Measurements from ENCODE around the gene GLI2.

Gene GLI2

GRCh38 chr2:120712180-120712681 lies 23.4 kb upstream of the GLI2 start:
- no peak for DNase-seq (ENCODE audit: low read depth in 1 of 2, low spot score in 1 of 2)

DNA sequence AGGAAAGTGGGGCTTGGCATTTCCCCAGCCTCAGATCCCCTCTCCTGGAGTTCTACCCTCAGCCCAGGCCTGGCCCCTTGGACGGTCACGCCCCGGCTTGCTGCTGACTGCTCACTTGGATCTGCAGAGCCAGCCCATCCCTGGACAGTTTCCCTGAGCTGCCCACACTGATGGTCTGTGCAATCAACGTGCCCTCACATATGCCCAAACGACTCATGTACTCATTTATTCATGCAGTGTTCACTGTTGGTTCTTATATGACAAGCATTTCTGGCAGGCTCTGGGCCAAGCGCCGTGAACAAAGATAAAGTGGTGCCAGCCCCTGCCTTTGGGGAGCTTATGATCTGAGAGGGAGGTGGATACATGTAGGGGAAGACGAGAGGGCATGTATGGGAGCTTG lies 20.3 kb upstream of the GLI2 start:
- DNase-seq (ENCODE audit: low read depth in 1 of 2, low spot score in 1 of 2): no peak

DNA sequence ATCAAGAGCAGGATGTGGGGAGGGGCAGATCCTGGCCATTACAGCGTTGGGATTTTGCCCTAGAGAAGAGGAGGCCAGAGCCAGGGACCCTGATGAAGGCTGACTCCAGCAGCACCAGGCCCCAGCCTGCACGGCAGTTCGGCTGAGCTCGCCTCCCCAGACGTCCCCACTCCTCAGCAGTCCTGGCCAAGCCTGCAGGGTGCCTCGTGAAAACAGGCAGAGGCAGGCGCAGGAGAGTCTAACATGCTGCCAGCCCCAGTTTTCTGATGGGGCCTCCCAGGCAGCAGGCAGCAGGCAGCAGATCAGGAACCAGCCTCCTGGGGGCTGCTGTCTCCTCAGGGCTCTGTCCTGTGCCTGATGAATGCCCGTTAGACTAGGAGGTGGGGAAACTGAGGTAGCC lies 19.7 kb upstream of the GLI2 start:
- DNase-seq (ENCODE audit: low read depth in 1 of 2, low spot score in 1 of 2): no peak

DNA sequence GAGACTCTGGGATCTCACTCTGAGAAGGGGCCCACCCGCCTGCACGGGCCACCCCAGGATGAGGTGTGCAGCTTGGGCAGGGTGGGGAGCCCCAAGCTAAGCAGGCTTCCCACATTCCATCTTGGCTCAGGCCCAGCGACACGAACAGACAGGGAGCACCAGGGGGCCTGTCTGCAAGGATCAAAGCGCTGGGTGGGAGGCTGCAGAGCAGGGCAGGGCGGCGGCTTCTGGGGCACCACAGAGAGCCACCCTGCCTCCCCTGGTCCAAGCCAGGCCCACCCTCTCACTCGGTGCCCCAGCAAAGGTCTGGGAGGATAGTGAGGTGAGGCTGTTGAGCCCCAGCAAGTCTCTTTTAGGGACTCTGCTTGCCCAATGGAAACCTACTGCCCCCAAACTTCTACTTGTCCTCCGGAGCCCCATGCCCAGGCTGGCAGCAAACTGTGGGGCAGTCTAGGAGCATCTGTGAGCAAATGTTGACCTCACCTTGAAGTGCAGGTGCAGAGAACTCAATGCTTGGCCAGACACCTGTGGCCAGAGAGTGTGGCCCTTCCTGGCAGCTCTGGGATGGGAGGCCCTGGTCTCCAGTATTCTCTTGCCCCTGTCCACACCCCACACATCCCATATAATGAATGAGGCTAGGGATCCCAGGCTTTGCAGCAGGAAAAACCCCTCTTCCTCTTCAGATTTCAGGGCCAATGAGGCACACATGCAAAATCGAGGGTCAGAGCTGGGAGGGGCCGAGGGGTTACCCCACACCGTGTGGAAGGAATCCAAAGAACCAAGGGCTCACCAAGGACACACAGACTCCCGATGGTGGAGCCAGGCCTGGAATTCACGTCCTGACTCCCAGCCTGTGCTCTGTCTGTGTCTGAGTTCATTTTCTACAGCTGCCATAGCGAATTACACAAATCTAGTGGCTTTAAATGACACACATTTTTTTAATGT lies 18.8 kb upstream of the GLI2 start:
- no peak for DNase-seq (ENCODE audit: low read depth in 1 of 2, low spot score in 1 of 2)

DNA sequence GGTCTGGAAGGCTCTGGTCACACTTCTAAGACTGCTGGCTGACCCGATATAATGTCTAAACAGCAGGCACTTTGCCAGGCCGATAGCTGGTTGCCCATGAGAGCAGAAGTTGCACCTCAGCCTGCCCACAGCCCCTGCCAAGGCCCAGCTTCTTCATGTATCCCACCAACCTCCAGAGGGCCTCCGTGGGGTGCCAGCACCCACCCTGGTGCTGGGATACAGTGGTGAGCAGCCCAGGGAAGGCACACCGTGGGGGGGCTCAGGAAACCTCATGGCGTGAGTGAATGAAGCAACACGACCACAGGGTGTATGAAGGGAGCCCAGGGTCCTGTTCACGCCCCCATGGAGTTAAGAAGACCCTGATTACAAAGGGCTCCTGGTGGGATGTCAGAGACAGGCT lies 16.2 kb upstream of the GLI2 start:
- no peak for DNase-seq (ENCODE audit: low read depth in 1 of 2, low spot score in 1 of 2)

DNA sequence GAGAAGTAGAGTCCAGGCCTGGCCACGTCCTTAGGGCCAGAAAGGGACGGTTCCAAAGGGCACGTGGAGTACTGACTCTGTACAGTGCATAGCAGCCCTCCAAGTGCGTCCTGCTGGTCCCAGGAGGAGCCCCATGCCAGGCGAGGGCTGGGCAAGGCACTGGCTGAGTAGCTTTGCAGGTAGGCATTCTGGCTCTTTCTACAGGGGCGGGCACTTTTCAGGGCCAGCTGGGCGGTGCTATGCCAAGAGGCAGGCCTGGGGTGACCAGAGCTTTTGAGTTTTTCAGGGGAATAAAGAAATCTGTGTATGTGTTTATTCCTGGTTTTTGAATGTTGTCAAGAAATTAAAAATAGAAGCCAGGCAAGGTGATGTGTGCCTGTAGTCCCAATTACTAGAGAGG lies 15.4 kb upstream of the GLI2 start:
- DNase-seq (ENCODE audit: low read depth in 1 of 2, low spot score in 1 of 2): no peak

DNA sequence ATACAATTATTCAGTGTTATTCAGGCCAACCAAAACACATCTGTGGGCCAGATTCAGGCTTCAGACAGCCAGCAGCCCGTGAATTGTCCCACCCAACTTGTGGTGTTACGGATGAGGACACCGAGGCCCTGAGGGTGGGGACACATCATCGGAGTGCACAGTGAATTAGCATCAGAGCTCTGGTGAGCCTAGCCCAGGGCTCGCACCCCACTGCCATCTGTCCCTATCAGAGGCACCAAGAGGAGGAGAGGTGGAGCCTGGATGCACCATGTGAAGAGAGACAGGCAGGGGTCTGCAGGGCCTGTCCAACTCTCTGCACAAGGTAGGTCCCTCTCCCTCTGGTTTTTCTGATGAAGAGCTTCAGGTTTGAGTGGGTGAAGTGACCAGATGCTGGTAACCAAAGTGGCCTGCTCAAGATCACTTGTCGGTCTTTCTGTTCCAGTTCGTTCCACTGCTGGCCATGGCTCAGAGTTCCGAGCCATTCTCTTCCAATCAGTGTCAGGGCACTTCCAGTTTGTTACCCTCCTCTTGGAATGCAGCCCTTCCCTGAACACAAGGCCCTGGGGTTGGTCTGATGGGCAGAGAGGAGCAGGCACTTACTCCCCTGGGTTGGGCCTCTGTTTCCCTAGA lies 14.8 kb upstream of the GLI2 start:
- DNase-seq (ENCODE audit: low read depth in 1 of 2, low spot score in 1 of 2): no peak

DNA sequence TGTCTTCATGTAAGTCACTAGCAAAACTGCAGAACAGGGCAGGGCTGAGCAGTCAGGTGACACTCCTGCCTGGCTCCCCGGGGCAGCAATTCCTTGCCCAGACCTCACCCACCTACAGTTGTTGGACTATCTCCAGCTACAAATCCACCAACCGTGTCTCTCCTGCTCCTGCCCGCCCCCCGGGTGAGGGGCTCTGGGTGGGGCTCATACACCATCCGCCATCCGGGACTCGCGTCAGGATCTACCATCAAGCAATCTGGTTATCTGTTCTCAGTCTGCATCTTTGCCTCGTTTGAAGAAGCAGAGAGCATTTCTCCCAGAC lies 13.5 kb upstream of the GLI2 start:
- no peak for DNase-seq (ENCODE audit: low read depth in 1 of 2, low spot score in 1 of 2)

GRCh38 chr2:120722568-120723421 lies 12.9 kb upstream of the GLI2 start:
- DNase-seq (ENCODE audit: low read depth in 1 of 2, low spot score in 1 of 2): no peak

- no peak for DNase-seq (ENCODE audit: low read depth in 1 of 2, low spot score in 1 of 2)
Measured at GRCh38 chr2:120726245-120726644, 9.4 kb upstream of the GLI2 start.

DNA sequence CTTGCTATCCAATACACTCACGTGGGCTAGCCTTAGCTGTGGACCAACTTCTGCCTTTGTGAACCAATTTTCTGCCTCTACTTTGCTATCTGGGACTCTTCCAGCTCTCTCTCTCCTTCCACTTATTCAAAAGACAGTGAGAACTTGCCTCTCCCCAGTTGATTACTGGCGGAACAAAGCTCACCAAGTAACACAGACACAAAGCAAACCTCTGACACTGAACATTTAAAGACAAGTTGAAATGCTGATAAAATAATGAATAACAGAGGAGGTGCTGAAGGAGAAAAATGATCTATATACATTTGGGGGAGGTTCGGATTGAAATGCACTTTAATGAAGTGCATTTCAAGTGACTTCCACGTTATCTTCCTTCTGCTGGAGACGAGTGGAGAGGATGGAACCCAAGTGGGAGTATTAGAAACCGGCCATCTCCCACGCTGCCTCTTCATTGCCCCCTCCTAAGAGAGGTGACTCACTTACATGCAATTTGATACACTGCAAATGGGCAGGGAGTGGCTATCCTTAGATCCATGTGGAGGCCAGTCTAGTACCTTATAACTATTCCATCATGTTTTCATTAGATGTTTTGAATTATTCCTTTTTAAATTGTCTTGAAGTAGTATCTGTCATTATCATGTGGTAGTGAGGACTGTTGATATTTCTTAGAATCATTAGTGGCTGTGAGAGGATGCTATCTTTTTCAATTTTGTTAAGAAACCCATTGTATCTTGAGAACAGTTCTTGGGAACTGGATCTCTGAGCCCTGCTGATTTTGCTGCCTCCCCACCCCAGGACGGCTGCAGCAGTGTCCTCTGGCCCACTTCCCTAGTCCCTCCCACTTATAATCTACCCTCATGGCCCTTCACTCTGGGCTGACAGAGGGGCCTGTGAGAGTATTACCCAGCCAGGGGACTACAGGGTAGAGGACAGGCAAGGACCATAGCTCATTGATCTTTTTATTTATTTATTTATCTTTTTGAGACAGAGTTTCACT lies 6.0 kb upstream of the GLI2 start:
- DNase-seq (ENCODE audit: low read depth in 1 of 2, low spot score in 1 of 2): no peak

- no peak for DNase-seq (ENCODE audit: low read depth in 1 of 2, low spot score in 1 of 2)
Measured at GRCh38 chr2:120731175-120731574, 4.5 kb upstream of the GLI2 start.

DNA sequence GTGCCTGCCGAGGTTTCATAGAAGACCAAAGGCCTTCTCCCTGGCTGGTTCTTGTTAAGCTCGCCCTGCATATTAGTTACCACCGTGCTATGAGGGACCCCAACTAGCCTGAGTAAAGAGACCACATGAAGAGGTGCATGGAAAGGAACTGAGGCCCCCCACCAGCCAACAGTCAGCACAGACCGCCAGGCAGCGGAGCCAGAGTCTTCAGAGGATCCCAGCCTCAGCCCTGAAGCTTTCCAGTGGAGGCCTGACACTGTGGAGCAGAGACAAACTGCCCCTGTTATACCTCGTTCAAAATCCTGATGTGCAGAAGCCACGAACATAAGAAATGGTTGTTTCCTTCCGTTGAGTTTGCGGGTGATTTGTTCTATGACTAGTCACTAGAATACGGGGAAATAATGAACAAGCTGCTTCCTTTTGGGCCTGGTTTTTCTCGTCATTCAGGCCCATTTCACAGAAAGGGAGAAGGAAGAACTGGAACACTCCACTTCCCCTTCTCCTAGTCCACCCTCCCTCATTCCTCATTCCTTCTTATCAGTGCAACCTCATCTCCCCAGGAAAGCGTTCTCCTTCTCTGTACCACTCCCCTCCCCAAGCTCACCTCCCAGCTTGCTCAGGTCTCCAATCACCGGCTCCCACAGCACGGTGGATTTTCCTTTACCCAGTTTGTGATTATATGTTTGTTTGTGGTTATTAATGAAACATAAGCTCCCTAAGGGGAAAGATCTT lies 3.0 kb upstream of the GLI2 start:
- DNase-seq (ENCODE audit: low read depth in 1 of 2, low spot score in 1 of 2): no peak

- DNase-seq (ENCODE audit: low read depth in 1 of 2, low spot score in 1 of 2): no peak
Measured at GRCh38 chr2:120733238-120733932, 2.3 kb upstream of the GLI2 start.

GRCh38 chr2:120734930-120735651 lies 577 bp upstream of the GLI2 start:
- no peak for DNase-seq (ENCODE audit: low read depth in 1 of 2, low spot score in 1 of 2)

GRCh38 chr2:120736202-120736623 lies 545 bp downstream of the GLI2 start:
- no peak for DNase-seq (ENCODE audit: low read depth in 1 of 2, low spot score in 1 of 2)

GRCh38 chr2:120736624-120737339 lies 1.1 kb downstream of the GLI2 start:
- no peak for DNase-seq (ENCODE audit: low read depth in 1 of 2, low spot score in 1 of 2)
